CD14-positive monocyte (primary cell): ENCODE measurements around the gene C10orf95. TPM values are rescaled to one million over a fixed set of nuclear protein-coding genes. Genes with fewer than 3 reads are reported as not detected.
A peak's percentile ranks its signal among the peaks of the same experiment; 100 is the strongest.

Experiments
- DNase-seq, 3 donors: peaks; one replicate each; pipeline ENCODE4 v3.0.0-alpha.2; 2011 to 2022
- H2AFZ ChIP-seq: 2 replicates; pipeline ENCODE4 v1.6.0; 2012; ENCODE audit warnings: mild to moderate bottlenecking, low read depth, low read length, inconsistent platforms; ENCODE audit not compliant: insufficient read depth, poor library complexity, severe bottlenecking
- H3K27ac ChIP-seq, 2 donors: 1 replicate in 1 of 2; 2 replicates in 1 of 2; pipeline ENCODE4 v1.5.1; 2012 to 2013; ENCODE audit warnings: low read length in 2 of 2, control low read depth in 1 of 2, inconsistent platforms in 1 of 2, low read depth in 1 of 2, mild to moderate bottlenecking in 1 of 2
- H3K27me3 ChIP-seq, 2 donors: one replicate each; pipeline versions ENCODE4 v1.6.0 to v1.6.1; 2011 to 2013; ENCODE audit warnings: low read length in 2 of 2; ENCODE audit not compliant: control insufficient read depth in 2 of 2, insufficient read depth in 2 of 2
- H3K36me3 ChIP-seq, 2 donors: replicated peaks in 1 of 2; 1 replicate in 1 of 2; 2 replicates in 1 of 2; pipeline versions ENCODE4 v1.5.1 to v1.6.1; 2012 to 2013; ENCODE audit warnings: low read length in 2 of 2, control low read depth in 1 of 2, inconsistent platforms in 1 of 2, mild to moderate bottlenecking in 1 of 2; ENCODE audit not compliant: insufficient read depth in 2 of 2, control insufficient read depth in 1 of 2
- H3K4me1 ChIP-seq, 2 donors: 1 replicate in 1 of 2; 2 replicates in 1 of 2; pipeline versions ENCODE4 v1.5.1 to v1.6.1; 2012 to 2013; ENCODE audit warnings: low read length in 2 of 2, control low read depth in 1 of 2, inconsistent platforms in 1 of 2, mild to moderate bottlenecking in 1 of 2, moderate library complexity in 1 of 2; ENCODE audit not compliant: insufficient read depth in 2 of 2, control insufficient read depth in 1 of 2
- H3K4me2 ChIP-seq: replicated peaks from 2 replicates; pipeline ENCODE3; 2012; ENCODE audit warnings: low read length, moderate library complexity, mild to moderate bottlenecking; ENCODE audit not compliant: poor library complexity, severe bottlenecking; ENCODE audit errors: extremely low read depth
- H3K4me3 ChIP-seq, 3 experiments: fragments of 200-600 bp in 1 of 3; sonication (generic) in 1 of 3; replicated peaks in 1 of 3; 1 replicate in 2 of 3; 2 replicates in 1 of 3; pipeline ENCODE4 v1.5.1; 2011 to 2013; ENCODE audit warnings: low read length in 3 of 3, mild to moderate bottlenecking in 3 of 3, control low read depth in 2 of 3, low read depth in 2 of 3, inconsistent platforms in 1 of 3, moderate library complexity in 1 of 3
- H3K79me2 ChIP-seq: 2 replicates; pipeline ENCODE4 v1.6.0; 2012; ENCODE audit warnings: mild to moderate bottlenecking, control low read depth, inconsistent platforms, low read length, moderate library complexity; ENCODE audit not compliant: insufficient read depth
- H3K9ac ChIP-seq: 2 replicates; pipeline ENCODE4 v1.6.0; 2017; ENCODE audit warnings: low read length, mild to moderate bottlenecking; ENCODE audit not compliant: insufficient read depth, poor library complexity, severe bottlenecking
- H3K9me3 ChIP-seq, 2 donors: replicated peaks in 1 of 2; 1 replicate in 1 of 2; 2 replicates in 1 of 2; pipeline versions ENCODE4 v1.5.1 to v1.6.1; 2012 to 2013; ENCODE audit warnings: low read length in 2 of 2, control low read depth in 1 of 2; ENCODE audit not compliant: control insufficient read depth in 1 of 2, insufficient read depth in 1 of 2
- H4K20me1 ChIP-seq: 2 replicates; pipeline ENCODE4 v1.6.0; 2012; ENCODE audit warnings: mild to moderate bottlenecking, low read length, control low read depth, moderate library complexity; ENCODE audit not compliant: insufficient read depth
- H3K27ac Mint-ChIP-seq, 7 donors: one replicate each; pipeline ENCODE4 v1.8.0; 2020; ENCODE audit warnings: mild to moderate bottlenecking in 7 of 7, mixed read lengths in 7 of 7, moderate library complexity in 6 of 7, inconsistent platforms in 2 of 7
- H3K27me3 Mint-ChIP-seq, 3 donors: one replicate each; pipeline ENCODE4 v1.8.0; 2021 to 2022; ENCODE audit warnings: low read depth in 3 of 3, mild to moderate bottlenecking in 3 of 3, mixed read lengths in 3 of 3, moderate library complexity in 3 of 3, inconsistent platforms in 1 of 3
- H3K36me3 Mint-ChIP-seq, 2 donors: one replicate each; pipeline ENCODE4 v1.8.0; 2020; ENCODE audit warnings: mixed read lengths in 2 of 2, inconsistent platforms in 1 of 2, mild to moderate bottlenecking in 1 of 2
- H3K4me1 Mint-ChIP-seq: one replicate; pipeline ENCODE4 v1.8.0; 2020; ENCODE audit warnings: mild to moderate bottlenecking, mixed read lengths
- H3K4me3 Mint-ChIP-seq, 2 donors: one replicate each; pipeline ENCODE4 v1.8.0; 2020; ENCODE audit warnings: mild to moderate bottlenecking in 2 of 2, mixed read lengths in 2 of 2, moderate library complexity in 1 of 2
- H3K9me3 Mint-ChIP-seq, 7 donors: one replicate each; pipeline ENCODE4 v1.8.0; 2020 to 2022; ENCODE audit warnings: mixed read lengths in 7 of 7, mild to moderate bottlenecking in 6 of 7, moderate library complexity in 6 of 7, inconsistent platforms in 2 of 7
- WGBS: methylation state at CpG from one replicate; pipeline ENCODE4 v1.1.5; 2013; ENCODE audit warnings: missing lambda C conversion rate; ENCODE audit not compliant: insufficient coverage; 5-methylcytosine and 5-hydroxymethylcytosine counted together
- intact Hi-C, 2 donors: fragments of 100-400 bp; cut with micrococcal nuclease; formaldehyde crosslinking; loops; one replicate each; pipeline versions ENCODE4 v1.15.0 to v1.15.1; 2023
- polyA plus RNA-seq, 3 donors: library from polyadenylated mRNA; depleted of rRNA in 1 of 3; unstranded in 2 of 3; stranded (reverse) in 1 of 3; fragments of 300-500 nt in 2 of 3; fragments of >200 nt in 1 of 3; fragmentation: Illumina TruSeq in 2 of 3; gene quantifications; 1 replicate in 2 of 3; 2 replicates in 1 of 3; pipeline ENCODE4 v1.2.3, GENCODE V29; 2012 to 2021
- TF ChIP-seq, protein P1 (sequence below): fragments of 200-600 bp; IDR thresholded peaks from one replicate; pipeline ENCODE4 v1.8.0; 2022; ENCODE audit warnings: antibody characterized with exemption, mild to moderate bottlenecking

Gene C10orf95
- polyA plus RNA-seq, 3 donors: 0.27 TPM; not detected in 2

DNA sequence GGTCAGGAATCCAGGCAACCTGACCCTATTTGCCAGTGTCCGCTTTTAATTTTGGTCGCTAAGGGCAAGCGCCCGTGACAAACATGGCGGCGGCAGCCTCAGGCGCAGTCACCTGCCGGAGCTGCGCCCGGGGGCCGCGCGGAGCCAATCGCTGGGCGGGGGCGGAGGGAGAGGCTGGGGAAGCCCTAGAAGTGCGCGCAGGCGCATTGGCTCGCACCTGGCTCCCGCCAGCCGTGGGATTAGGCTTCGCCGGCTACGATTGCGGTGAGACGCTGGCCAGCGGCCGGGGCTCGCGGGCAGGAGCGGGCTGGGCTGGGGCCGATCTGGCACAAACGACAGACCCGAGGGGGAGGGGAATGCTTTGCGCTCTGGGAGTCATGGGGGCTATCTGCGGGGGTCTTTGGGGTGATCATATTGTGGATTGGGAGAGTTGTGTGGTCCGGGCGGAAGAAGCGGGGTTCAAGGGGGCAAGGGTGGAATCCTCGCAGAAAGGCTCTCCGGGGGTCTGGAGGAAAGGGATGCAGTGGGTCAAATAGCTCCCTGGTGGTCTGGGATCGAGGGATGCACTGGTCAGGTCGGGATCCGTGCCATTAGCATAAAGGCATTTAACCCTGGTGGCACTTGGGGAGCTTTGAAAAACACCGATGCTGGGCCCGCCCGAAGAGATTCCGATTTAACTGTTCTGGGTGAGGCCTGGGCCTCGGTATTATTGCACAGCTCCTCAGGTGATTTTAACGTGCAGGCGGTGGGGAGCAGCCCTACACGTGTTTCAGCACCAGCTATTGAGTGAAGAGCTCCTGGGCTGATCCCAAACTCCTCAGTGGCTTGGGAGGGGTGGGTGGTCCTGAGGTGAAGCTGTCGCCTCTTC, 10.1 kb upstream of the C10orf95 start:
- intact Hi-C loops: loop anchor here (5.0 kb wide), 2 partner anchors 39 to 41 kb away; partner anchors contain the start of genes ACTR1A (in 1 of the 2), FBXL15 (in 1 of the 2) and SUFU (in 1 of the 2)
- H3K27ac Mint-ChIP-seq: peak overlapping the region; percentile 66 to 94 (median 86)

GRCh38 chr10:102460836-102461186, 9.5 kb upstream of the C10orf95 start:
- no peaks in the 10 kb centered on the region for H3K79me2 ChIP-seq
- Mint-ChIP-seq H3K4me3 (peak overlapping the region; percentile 89 to 95), H3K4me1 (peaks cover 44% of the 10 kb centered on the region), H3K36me3 (peaks cover 1 to 9% of the 10 kb centered on the region in 2 donors), H3K27ac (peak overlapping the region in 5 of 7 donors; percentile 18 to 94 (median 81)), H3K9me3 (no peaks in the 10 kb centered on the region), H3K27me3 (peaks cover 3 to 10% (median 10%) of the 10 kb centered on the region in 3 donors)
- H3K9me3 ChIP-seq: no peaks in the 10 kb centered on the region
- peak overlapping the region; percentile 86 for H3K4me2 ChIP-seq
- H3K36me3 ChIP-seq: no peaks in the 10 kb centered on the region
- H3K4me3 ChIP-seq: peak overlapping the region; percentile 32 to 76 (median 59)
- TF ChIP-seq, protein P1, sequence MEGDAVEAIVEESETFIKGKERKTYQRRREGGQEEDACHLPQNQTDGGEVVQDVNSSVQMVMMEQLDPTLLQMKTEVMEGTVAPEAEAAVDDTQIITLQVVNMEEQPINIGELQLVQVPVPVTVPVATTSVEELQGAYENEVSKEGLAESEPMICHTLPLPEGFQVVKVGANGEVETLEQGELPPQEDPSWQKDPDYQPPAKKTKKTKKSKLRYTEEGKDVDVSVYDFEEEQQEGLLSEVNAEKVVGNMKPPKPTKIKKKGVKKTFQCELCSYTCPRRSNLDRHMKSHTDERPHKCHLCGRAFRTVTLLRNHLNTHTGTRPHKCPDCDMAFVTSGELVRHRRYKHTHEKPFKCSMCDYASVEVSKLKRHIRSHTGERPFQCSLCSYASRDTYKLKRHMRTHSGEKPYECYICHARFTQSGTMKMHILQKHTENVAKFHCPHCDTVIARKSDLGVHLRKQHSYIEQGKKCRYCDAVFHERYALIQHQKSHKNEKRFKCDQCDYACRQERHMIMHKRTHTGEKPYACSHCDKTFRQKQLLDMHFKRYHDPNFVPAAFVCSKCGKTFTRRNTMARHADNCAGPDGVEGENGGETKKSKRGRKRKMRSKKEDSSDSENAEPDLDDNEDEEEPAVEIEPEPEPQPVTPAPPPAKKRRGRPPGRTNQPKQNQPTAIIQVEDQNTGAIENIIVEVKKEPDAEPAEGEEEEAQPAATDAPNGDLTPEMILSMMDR: no peak
- WGBS: 17% methylated on average over 5 of the region's 8 CpGs
- no peaks in the 10 kb centered on the region for H4K20me1 ChIP-seq
- peak overlapping the region in 1 of 2 donors; percentile 69 for H3K27ac ChIP-seq
- intact Hi-C loops: loop anchor here (5.0 kb wide), 2 partner anchors 39 to 41 kb away; partner anchors contain the start of genes ACTR1A (in 1 of the 2), FBXL15 (in 1 of the 2) and SUFU (in 1 of the 2)
- peak overlapping the region; percentile 85 for H2AFZ ChIP-seq
- no peak for DNase-seq
- peaks cover 34 to 41% of the 10 kb centered on the region in 2 donors for H3K4me1 ChIP-seq
- H3K9ac ChIP-seq: peak overlapping the region; percentile 73
- H3K27me3 ChIP-seq: peaks cover 0 to 3% of the 10 kb centered on the region in 2 donors

More for the DNA sequence above, 10.1 kb upstream of the C10orf95 start:
- H3K4me2 ChIP-seq: peak overlapping the region; percentile 86
- H2AFZ ChIP-seq: peak overlapping the region; percentile 85
- no peaks in the 10 kb centered on the region for H4K20me1 ChIP-seq
- peak; percentile 80 to 94 (median 90) for DNase-seq
- H3K27ac ChIP-seq: peak overlapping the region; percentile 11 to 69
- Mint-ChIP-seq H3K4me3 (peak overlapping the region; percentile 89 to 95), H3K9me3 (no peaks in the 10 kb centered on the region), H3K4me1 (peaks cover 38% of the 10 kb centered on the region), H3K27me3 (peaks cover 3 to 10% (median 10%) of the 10 kb centered on the region in 3 donors), H3K36me3 (peaks cover 5 to 9% of the 10 kb centered on the region in 2 donors)
- no peaks in the 10 kb centered on the region for H3K79me2 ChIP-seq
- peaks cover 0 to 3% of the 10 kb centered on the region in 2 donors for H3K27me3 ChIP-seq
- TF ChIP-seq, protein P1: no peak
- peaks cover 28 to 35% of the 10 kb centered on the region in 2 donors for H3K4me1 ChIP-seq
- peak overlapping the region; percentile 32 to 76 (median 59) for H3K4me3 ChIP-seq
- WGBS: 2% methylated on average over 54 of the region's 54 CpGs
- H3K36me3 ChIP-seq: no peaks in the 10 kb centered on the region
- peak overlapping the region; percentile 73 for H3K9ac ChIP-seq
- no peaks in the 10 kb centered on the region for H3K9me3 ChIP-seq
